Measurements from ENCODE around the gene MARCKS. TPM values are rescaled to one million over a fixed set of nuclear protein-coding genes. Genes with fewer than 3 reads are reported as not detected.

MARCKS gene
- total and polyA plus RNA-seq, 2 donors (not counting 3 experiments of a cell fraction or from before 2014, with no cell fraction given): 59.5 to 315 TPM

- DNase-seq (ENCODE audit: low read depth, low spot score) (no peak), FAIRE-seq (no peak)
- ChIA-PET POLR2A (no interaction called here), CTCF (interaction anchor here (0.9 to 1.0 kb wide), 2 partner anchors 8 to 34 kb away, joined by 4 read pairs; no protein-coding TSS in a partner anchor)
- Histone ChIP-seq H3K4me3 (replicated peaks in 1 of 3; ENCODE audit: insufficient read depth in 1 of 3, low read depth in 1 of 3, low read length in 3 of 3) (no peak overlapping the region), H2AFZ (ENCODE audit: low read depth, low read length) (no peak overlapping the region), H4K20me1 (replicated peaks; ENCODE audit: control insufficient read depth, extremely low read depth, insufficient read depth, low read length) (no peaks in the 10 kb centered on the region), H3K27me3 (ENCODE audit: control insufficient read depth in 2 of 2, insufficient read depth in 2 of 2, low read length in 2 of 2) (no peaks in the 10 kb centered on the region), H3K4me1 (ENCODE audit: control insufficient read depth, extremely low read depth, insufficient read depth, low read length) (no peaks in the 10 kb centered on the region), H3K9me1 (replicated peaks; ENCODE audit: control insufficient read depth, extremely low read depth, insufficient read depth, low read length) (no peaks in the 10 kb centered on the region), H3K9ac (replicated peaks; ENCODE audit: extremely low read depth, insufficient read depth, low read length) (no peak overlapping the region), H3K79me2 (ENCODE audit: control insufficient read depth, insufficient read depth, low read length) (no peaks in the 10 kb centered on the region), H3K36me3 (ENCODE audit: control insufficient read depth in 2 of 2, extremely low read depth in 1 of 2, insufficient read depth in 2 of 2, low read length in 2 of 2) (no peaks in the 10 kb centered on the region), H3K9me3 (replicated peaks; ENCODE audit: control insufficient read depth, insufficient read depth, low read length) (no peaks in the 10 kb centered on the region), H3K27ac (ENCODE audit: insufficient read depth, low read depth, low read length) (no peak overlapping the region), H3K4me2 (ENCODE audit: insufficient read depth, low read length) (no peak overlapping the region)
- no peak for TF ChIP-seq MAX (IDR thresholded peaks at IDR 0.05; ENCODE audit: insufficient read depth, insufficient read length)
- BruUV-seq (replicated peaks): no TSS peak
- intact Hi-C loops (cut with micrococcal nuclease): no loop called here
- dilution Hi-C loops (cut with MboI; ENCODE audit: extremely low pct_ligation_motif_present, low sequenced_read_pairs): no loop called here
Observed at GRCh38 chr6:113821445-113821844, 35.7 kb upstream of the MARCKS start.

DNA sequence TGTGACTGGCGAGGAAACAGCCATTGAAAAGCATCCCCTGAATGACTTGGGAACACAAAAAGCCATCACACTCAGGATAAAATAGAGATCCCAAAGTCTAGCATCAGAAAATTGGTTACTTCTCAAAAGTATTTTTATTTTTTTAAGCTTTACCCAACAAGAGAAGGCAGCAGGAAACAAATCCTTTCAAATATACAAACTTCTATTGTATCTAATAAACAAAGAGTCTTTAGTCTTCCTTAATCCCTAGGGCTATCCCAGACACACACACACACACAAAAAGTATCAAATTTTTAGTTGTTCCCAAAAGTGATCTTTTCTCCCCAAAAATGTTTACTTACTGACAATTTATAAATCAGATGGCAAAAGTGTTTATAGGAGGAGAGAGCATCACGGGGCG, 33.2 kb upstream of the MARCKS start:
- Histone ChIP-seq H3K27ac (ENCODE audit: insufficient read depth, low read depth, low read length) (no peak overlapping the region), H3K36me3 (ENCODE audit: control insufficient read depth in 2 of 2, extremely low read depth in 1 of 2, insufficient read depth in 2 of 2, low read length in 2 of 2) (no peaks in the 10 kb centered on the region), H3K9ac (replicated peaks; ENCODE audit: extremely low read depth, insufficient read depth, low read length) (no peak overlapping the region), H3K9me1 (replicated peaks; ENCODE audit: control insufficient read depth, extremely low read depth, insufficient read depth, low read length) (no peaks in the 10 kb centered on the region), H3K79me2 (ENCODE audit: control insufficient read depth, insufficient read depth, low read length) (no peaks in the 10 kb centered on the region), H3K9me3 (replicated peaks; ENCODE audit: control insufficient read depth, insufficient read depth, low read length) (no peaks in the 10 kb centered on the region), H3K4me2 (ENCODE audit: insufficient read depth, low read length) (no peak overlapping the region), H2AFZ (ENCODE audit: low read depth, low read length) (no peak overlapping the region), H4K20me1 (replicated peaks; ENCODE audit: control insufficient read depth, extremely low read depth, insufficient read depth, low read length) (no peaks in the 10 kb centered on the region), H3K27me3 (ENCODE audit: control insufficient read depth in 2 of 2, insufficient read depth in 2 of 2, low read length in 2 of 2) (no peaks in the 10 kb centered on the region), H3K4me1 (ENCODE audit: control insufficient read depth, extremely low read depth, insufficient read depth, low read length) (no peaks in the 10 kb centered on the region), H3K4me3 (replicated peaks in 1 of 3; ENCODE audit: insufficient read depth in 1 of 3, low read depth in 1 of 3, low read length in 3 of 3) (no peak overlapping the region)
- dilution Hi-C loops (cut with MboI; ENCODE audit: extremely low pct_ligation_motif_present, low sequenced_read_pairs): no loop called here
- intact Hi-C loops (cut with micrococcal nuclease): no loop called here
- DNase-seq (ENCODE audit: low read depth, low spot score) (no peak), FAIRE-seq (no peak)
- no peak for TF ChIP-seq GATA2 (IDR thresholded peaks at IDR 0.05; ENCODE audit: insufficient read depth, insufficient read length, low read depth, low read length)
- TF ChIP-seq EZH2 (IDR thresholded peaks at IDR 0.05; ENCODE audit: borderline replicate concordance, low read depth, low read length, severe bottlenecking): no peak
- TF ChIP-seq JUN (IDR thresholded peaks at IDR 0.05; ENCODE audit: borderline replicate concordance, insufficient read depth, insufficient read length, low read depth): no peak
- TF ChIP-seq CTCF (IDR thresholded peaks at IDR 0.05; ENCODE audit: extremely low read depth in 1 of 2, insufficient read depth in 1 of 2, low read depth in 1 of 2, low read length in 2 of 2): no peak
- no peak for TF ChIP-seq MAX (IDR thresholded peaks at IDR 0.05; ENCODE audit: insufficient read depth, insufficient read length)
- no peak for TF ChIP-seq FOS (IDR thresholded peaks at IDR 0.05; ENCODE audit: borderline replicate concordance, insufficient read depth, low read length)
- TF ChIP-seq POLR2AphosphoS5 (IDR thresholded peaks at IDR 0.05; ENCODE audit: insufficient read depth, low read depth, low read length): no peak
- TF ChIP-seq POLR2A (IDR thresholded peaks at IDR 0.05; ENCODE audit: low read depth, low read length): no peak
- TF ChIP-seq MYC (IDR thresholded peaks at IDR 0.05; ENCODE audit: low read depth, low read length): no peak
- BruUV-seq (replicated peaks): no TSS peak
- ChIA-PET CTCF (interaction anchor here (0.8 kb wide), 1 partner anchor 147 kb away, joined by 3 read pairs; no protein-coding TSS in a partner anchor), POLR2A (no interaction called here)

All from endothelial cell of umbilical vein (primary cell).